Stimulated activated CD8-positive, alpha-beta memory T cell treated with anti-CD3 and anti-CD28 coated beads, Interleukin-15, amount 100 ng/mL, for 1 hour (primary cell): ENCODE results near the gene ICE2.

Source experiments
- DNase-seq: peaks from one replicate; pipeline ENCODE4 v3.0.0-alpha.2; 2020; ENCODE audit warnings: low read depth

Gene ICE2

GRCh38 chr15:60493166-60493565 lies 14.2 kb upstream of the ICE2 start:
- no peak for DNase-seq

DNA sequence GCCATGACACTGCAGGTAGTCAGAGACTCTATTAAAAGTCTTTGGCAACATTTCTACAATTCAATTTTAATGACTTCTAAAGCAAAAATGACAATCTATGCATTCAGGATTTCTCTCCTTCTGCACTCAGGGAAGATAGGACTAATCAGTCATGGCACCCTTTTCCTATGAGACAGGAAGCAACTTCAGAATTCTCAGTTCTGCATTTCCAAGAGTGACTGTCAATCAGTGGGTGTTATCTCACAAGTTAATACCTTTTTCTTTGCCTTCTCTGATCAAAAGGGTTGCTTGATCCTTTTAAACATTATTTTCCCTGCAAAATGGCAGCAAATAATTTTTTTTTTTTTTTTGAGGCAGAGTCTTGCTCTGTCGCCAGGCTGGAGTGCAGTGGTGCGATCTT lies 7.8 kb upstream of the ICE2 start:
- no peak for DNase-seq

GRCh38 chr15:60485365-60486055 lies 6.6 kb upstream of the ICE2 start:
- no peak for DNase-seq

DNA sequence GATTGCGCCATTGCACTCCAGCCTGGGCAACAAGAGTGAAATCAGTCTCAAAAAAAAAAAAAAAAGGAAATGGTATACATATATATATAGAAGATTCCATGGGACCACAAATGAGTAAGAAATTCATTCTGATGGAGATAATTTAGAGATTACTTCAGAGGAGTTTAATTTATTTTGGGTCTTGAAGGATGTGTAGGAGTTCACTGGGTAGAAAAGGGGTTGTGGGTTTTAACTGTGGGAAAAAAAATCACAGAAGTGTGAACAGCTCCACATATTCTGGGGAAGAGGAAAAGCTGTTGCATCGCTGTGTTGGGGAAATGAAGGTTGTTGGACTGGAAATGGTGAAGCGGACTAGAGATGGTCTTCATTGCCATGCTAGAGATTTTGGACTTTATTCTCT lies 4.1 kb upstream of the ICE2 start:
- DNase-seq, result no peak

- no peak for DNase-seq
Observed at GRCh38 chr15:60480888-60481287, 1.9 kb upstream of the ICE2 start.

DNA sequence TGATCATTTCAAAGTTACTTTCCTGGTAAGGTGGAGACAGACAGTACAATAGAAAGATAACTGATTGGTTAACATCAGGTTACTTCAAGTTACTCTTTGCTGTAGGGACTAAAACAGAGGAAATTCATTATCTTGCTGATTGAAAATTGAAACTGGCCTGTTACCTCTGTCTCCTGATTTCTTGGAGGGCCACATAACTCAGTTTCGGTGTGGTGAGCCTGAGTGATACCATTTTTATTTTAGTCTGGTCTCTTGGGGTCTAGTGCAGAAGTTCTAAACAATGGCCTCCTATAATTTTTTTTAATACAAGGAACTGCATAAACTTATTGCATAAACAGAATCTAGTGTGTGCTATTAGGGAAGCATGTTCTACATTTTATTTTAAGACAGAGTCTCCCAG lies 1.2 kb upstream of the ICE2 start:
- no peak for DNase-seq

GRCh38 chr15:60479361-60480110 lies 594 bp upstream of the ICE2 start:
- no peak for DNase-seq

DNA sequence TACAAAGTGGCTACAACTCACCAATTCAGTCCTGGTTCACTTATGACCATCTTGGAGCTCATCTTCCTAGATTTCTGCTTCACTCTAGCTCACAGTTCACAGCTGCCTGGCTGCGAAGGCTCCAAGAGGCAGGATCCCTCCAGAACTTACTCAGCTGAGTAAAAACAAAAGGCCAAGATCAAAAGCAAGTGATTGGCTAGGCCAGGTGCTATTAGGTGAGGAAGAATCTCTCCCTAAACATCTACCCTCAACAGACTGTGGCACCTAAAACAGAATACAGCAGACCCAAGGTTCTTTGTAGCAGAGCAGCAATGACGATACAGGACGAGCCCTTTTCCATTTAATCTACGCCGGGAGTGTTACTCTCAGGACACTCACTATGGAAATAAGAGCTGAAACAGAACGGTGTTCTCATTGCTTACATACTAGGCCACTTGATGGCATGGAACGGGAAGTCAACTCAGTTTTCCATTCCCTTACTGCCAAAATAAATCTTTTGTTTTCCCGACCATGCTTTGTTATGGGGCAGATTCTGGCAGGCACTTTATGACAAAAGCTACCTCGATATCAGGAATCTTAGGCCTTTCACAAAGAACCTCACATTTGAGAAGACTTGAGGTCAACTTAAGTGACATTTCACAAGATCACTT lies 901 bp downstream of the ICE2 start:
- DNase-seq, result no peak

DNA sequence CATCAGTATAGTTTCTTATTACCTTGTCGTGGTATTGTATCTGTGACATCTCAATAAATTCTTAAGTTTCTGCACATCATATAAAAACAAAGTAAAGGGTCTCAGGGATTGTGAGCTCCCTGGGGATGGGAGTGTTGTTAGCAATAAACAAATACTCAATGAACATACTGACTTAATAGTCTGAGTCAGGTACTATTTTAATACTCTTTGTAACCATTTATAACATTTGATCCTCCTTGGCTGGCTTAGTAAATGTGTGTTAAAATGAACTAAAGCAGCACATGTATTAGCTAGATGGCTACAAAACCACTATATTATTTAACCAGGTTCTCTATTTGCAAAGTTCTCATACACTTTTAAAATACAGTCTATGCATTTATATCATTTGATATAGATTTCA lies 1.8 kb downstream of the ICE2 start:
- DNase-seq, result no peak

DNA sequence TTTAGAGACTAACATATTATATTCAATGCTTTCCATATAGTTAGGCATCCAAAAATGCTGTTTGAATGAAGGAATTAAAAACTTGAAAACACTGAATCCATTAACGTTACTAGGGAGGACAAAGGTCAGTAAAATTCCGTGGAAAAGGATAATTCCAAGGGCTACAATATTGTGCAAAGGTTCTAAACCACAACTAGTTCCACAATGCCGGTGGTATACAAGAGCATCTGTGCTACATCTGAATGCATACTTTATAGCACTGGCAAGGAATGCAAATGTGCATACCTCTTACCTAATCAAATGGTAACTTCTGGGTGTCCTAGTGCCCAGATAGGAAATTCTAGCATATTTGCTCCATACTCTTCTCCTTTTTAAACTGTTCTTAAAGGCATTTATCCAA lies 2.2 kb downstream of the ICE2 start:
- no peak for DNase-seq

DNA sequence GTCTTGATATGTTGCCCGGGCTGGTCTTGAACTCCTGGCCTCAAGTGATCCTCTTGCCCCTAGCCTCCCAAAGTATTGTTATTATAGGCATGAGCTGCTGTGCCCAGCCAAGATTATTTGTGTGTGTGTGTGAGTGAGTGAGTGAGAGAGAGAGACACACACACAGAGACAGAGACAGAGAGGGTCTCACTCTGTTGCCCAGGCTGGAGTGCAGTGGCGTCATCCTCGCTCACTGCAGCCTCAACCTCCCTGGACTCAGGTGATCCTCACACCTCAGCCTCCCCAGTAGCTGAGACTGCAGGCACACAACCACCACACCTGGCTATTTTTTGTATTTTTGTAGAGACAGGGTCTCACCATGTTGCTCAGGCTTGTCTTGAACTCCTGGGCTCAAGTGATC lies 5.8 kb downstream of the ICE2 start:
- DNase-seq, result no peak

DNA sequence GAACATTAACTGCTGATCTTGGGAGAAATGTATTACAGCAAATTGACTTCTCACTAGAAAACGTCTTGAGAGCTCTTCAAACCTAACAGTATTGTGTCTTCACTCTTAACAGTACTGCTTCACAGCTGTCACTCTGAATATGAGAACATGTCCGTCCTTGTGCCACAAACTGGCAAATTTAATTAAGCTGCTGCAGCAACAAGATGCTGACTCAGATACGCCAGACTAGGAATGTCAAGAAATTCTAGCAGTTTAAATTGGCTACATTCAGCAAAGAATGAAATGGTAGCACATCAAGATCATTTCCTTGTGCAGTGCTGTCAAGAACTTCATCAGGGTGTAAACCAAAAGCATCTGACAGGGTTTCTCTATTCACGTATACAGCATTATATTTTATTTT lies 7.6 kb downstream of the ICE2 start:
- no peak for DNase-seq

DNA sequence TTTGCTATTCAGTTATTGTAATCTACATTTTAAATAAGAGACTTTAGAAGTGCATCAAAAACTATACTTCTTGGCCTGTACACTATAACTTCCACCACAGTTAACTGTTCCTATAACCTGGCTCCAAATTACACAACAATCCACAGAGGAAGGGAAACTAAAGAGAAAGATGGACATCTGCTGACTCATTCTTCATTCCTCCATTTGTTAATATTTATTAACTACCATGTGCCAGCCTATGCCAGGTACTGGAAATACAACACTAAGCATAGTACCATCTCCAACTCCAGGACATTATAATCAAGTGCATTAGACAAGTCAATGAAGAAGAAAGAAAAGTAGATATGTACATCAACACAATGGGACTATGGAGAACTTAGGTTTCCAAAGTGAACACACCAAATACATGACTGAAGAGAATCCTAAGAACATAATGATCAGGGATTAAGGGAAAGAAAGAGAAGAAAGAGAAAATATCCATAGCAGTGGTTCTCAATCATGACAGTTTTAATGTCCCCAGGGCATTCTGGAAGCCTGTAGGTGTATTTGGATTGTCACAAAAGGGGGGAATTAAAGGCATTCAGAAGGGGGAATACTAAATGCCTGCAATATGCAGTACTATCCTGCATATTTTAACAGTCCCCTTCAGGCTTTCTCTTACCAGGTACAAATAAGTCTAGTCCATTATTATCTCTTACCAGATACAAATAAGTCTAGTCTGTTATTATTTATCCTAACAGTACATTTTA lies 8.9 kb downstream of the ICE2 start:
- DNase-seq, result no peak

DNA sequence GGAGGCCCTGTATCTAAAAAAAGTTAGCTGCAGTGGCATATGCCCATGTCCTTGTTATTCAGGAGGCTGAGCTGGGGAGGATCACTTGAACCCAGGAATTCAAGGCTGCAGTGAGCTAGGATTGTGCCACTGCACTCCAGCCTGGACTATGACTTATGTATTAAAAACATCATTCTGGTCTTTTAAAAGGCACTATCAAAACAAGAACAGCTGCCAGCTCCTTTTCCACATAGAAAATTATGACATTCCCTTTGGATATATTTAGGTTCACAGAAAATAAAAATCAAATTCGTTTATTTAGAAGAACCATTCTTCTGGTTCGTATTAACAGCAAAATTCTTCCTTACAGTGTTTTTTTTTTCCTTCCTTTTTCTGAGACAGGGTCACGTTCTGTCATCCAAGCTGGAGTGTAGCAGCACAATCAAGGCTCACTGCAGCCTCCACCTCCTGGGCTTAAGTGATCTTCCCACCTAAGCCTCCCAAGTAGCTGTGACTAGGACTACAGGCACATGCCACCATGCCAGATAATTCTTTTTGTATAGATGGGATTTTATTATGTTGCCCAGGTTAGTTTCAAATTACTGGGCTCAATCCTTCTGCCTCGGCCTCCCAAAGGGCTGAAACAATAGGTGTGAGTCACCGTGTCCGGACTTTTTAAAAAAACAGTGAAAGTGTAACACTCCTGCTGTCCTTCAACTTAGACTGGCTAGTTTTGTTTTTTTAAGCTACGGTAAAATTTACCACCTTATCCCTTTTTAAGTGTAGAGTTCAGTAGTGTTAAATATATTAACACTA lies 13.9 kb downstream of the ICE2 start:
- no peak for DNase-seq

- no peak for DNase-seq
Observed at GRCh38 chr15:60462027-60462426, 16.9 kb downstream of the ICE2 start.

- no peak for DNase-seq
Observed at GRCh38 chr15:60460931-60461330, 18.0 kb downstream of the ICE2 start.

DNA sequence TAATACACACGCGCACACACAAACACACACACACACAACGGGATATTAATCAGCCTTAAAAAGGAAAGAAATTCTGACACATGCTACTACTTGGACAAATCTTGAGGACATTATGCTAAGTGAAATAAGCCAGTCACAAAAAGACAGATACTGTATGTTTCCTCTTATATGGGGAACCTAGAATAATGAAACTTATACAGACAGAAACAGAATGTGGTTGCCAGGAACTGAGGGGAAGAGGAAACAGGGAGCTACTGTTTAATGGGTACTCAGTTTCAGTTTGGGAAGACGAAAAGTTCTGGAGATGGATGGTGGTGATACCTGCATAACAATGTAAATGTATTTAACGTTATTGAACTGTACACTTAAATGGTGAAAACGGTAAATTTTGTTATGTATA lies 20.2 kb downstream of the ICE2 start:
- DNase-seq, result no peak

- DNase-seq, result no peak
Observed at GRCh38 chr15:60457985-60458384, 21.0 kb downstream of the ICE2 start.

DNA sequence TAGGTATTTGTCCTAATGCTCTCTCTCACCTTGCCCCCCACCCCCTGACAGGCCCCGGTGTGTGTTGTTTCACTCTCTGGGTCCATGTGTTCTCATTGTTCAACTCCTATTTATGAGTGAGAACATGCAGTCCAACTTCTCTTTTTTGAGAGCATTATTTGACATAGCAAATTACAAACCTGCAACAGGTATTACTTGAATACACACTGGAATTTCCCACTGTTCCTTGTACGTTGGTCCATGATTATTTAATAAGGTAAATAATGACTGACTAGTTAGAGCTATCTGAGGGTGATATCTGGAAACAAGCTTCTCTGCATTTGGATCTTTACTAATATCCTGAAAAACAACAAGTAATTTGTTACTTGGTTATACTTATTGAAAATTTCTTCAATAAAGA lies 24.1 kb downstream of the ICE2 start:
- no peak for DNase-seq

DNA sequence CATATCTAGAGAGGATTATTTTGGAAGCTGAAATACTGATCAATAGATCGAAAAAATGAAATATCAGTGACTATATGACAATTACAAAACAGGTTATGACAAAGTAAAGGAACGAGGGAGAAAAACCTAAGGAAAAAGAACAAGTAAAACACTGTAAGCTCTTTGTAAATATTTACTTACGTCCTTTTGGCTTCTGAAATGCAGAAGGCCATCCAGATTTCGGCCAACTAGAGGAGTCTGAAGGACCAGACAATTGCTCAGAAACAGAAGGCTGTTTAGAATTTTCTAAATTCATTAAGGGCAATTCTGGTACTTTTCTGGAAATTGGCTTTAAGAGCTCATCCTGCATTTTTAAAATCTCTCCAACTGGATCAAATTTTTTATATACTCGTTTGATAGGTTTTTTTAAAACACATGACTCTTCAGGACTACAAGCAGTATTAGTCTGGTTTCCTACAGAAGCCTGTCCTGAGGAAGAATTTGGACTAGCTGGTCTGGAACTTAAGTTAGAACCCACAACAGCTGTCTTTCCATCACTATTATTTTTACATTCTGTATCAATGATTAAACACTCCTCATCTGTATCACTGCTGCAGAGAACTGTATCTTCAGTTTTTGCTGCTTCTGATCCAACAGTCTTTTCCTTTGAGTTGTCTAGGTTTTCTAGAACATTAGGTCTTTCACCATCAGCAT lies 30.1 kb downstream of the ICE2 start:
- DNase-seq, result no peak

- DNase-seq, result no peak
Observed at GRCh38 chr15:60444289-60444912, 34.5 kb downstream of the ICE2 start.
